T-helper 1 cell (primary cell): ENCODE results near the gene SCARF2.
A peak's percentile ranks its signal among the peaks of the same experiment; 100 is the strongest.
"Not testable (repeated sequence)": the region's sequence is repeated elsewhere in the genome, so short reads cannot be mapped to it uniquely, and the experiment has no call there.

Experiments
- DNase-seq, 5 donors: peaks; one replicate each; pipeline ENCODE4 v3.0.0-alpha.2; 2012 to 2020

SCARF2 gene

DNA sequence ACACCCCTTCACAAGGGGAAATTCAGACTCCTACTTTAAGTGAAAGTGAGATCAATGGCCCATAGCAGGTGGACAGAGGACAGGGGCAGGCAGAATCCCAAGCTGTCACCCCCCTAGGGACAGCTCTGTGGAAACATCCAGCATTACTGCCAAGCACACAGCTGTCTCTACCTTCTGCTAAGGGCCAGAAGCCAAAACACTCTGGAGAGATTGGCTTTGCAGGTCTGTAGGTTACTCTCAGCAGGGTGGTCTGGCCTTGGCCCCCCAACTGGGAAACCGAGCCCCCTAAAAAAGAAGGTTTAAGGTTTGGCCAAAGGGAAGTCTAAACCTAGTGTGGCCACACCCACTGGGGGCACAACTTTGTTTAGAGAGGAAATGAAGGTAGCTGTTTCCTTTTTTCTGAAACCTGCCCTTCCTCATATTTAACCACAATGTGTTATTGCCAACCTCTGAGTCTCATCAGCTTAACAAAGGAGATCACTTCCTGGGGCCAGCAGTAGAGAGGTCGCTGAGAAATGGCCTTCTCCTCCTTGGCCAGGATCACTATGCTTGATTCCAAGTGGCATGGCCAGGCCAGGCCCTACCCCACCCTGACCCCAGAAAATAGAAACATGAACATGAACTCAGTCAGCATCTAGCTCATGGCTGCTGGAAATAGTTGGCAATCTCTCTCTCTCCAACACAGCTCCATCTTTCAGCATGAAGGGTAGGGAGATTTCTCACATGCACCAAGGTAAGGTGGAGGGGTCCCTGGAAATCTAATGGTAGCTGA is 25.9 kb upstream of the SCARF2 start:
- peak in 3 of 5 donors; percentile 11 to 76 (median 12) for DNase-seq

- DNase-seq = no peak
These were observed 22.2 kb upstream of the SCARF2 start for GRCh38 chr22:20459862-20460261.

GRCh38 chr22:20459152-20459542 is 21.5 kb upstream of the SCARF2 start:
- DNase-seq = no peak

- no peak for DNase-seq
These were observed 21.0 kb upstream of the SCARF2 start for GRCh38 chr22:20458530-20459151.

DNA sequence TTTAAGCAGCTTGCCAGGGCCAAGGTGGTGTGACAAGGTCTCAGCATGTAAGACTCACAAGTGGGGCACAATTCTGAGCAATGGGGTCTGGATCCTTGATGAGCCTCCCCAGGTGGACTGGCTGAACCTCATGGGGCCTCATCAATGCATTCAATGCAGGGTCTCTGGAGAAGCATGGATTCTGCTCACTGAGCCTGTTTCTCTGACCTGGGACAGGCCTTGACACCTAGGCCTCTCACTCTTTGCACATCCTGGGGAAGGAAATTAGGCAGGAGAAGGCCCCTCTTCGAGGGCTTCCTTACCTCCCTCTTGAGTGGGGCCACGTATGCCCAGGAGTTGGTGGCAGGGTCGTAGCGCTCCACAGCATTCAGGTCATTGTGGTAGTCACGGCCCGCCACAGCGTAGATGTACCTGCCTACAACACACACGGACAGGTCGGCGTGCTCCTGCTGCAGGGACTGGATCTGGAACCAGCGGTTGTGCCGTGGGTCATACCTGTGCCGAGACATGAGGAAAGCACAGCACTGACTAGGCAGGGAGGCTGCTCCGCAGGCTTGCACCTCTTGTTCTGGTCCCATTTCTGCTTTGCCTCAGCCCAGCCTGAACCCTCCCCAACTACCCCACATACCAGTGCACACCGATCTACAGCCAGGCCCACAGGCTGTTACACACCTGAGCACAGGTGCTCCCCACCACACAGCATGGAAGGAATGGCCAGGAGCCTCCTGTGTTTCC is 20.0 kb upstream of the SCARF2 start:
- no peak for DNase-seq

GRCh38 chr22:20456722-20457076 is 19.1 kb upstream of the SCARF2 start:
- no peak for DNase-seq

DNA sequence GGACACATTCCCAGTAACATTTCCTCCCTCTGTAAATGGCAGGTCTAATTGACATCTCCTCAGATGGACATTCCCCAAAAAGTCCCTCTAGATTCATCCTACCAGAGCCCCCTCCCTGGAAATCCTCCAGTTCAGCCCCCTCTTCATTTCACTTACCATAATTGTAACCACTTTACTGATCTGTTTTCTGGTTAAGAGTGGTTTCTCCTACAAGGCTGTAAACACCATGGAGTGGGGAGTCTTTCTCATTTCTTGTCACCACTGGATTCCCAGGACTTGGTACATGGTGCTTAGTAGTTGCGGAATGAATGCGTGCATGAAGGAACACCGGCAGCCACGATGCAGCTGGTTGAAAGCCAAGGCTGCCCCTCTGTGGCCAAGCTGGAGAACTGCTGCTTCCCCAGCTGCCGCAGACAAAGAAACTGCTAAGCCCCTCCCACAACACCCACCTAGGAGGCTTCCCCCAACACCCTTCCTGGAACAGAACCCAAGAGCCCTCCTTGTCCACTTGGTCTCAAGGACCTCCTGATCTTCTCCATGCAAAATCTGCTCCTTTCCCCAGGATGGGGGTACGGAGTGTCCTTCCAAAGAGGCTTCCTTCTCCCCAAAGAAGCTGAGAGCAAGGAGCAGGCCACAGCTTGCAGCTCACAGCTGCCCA is 18.6 kb upstream of the SCARF2 start:
- DNase-seq = peak; percentile 37 to 71 (median 63)

- DNase-seq = no peak
These were observed 18.1 kb upstream of the SCARF2 start for GRCh38 chr22:20455709-20456063.

DNA sequence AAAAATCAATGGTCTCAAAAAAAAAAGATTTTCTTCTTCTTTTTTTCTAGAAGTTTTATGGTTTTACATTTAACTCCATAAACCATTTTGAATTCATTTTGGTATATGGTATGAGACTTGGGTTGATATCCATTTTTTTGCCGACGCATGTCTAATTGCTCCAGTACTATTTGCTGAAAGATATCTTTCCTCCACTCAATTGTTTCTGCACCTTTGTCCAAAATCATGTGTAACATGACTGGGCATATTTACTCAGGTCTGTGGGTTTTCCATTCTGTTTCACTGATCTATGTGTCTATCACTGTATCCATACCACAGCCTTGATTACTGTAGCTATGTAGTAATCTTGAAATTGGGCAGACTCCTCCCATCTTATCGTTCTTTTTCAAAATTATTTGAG is 15.6 kb upstream of the SCARF2 start:
- DNase-seq = no peak

- DNase-seq = no peak
These were observed 14.3 kb upstream of the SCARF2 start for GRCh38 chr22:20451920-20452319.

DNA sequence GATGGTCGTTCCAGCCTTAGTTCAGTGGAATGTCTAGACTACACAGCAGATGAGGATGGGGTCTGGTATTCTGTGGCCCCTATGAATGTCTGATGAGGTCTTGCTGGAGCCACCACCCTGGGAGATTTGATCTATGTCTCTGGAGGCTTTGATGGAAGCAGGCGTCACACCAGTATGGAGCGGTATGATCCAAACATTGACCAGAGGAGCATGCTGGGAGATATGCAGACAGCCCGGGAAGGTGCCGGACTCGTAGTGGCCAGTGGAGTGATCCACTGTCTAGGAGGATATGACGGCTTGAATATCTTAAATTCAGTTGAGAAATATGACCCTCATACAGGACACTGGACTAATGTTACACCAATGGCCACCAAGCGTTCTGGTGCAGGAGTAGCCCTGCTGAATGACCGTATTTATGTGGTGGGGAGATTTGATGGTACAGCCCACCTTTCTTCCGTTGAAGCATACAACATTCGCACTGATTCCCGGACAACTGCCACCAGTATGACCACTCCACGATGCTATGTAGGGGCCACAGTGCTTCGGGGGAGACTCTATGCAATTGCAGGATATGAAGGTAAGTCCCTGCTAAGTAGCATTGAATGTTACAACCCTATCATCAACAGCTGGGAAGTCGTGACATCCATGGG is 13.6 kb upstream of the SCARF2 start:
- DNase-seq = not testable (repeated sequence)

DNA sequence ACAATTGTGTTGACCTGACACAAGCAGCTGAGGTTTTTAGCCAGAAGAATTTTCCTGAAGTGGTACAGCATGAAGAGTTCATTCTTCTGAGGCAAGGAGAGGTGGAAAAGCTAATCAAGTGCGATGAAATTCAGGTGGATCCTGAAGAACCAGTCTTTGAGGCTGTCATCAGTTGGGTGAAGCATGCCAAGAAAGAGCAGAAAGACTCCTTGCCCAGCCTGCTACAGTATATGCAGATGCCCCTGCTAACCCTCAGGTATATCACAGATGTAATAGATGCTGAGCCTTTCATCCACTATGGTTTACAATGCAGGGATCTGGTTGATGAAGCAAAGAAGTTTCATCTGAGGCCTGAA is 12.9 kb upstream of the SCARF2 start:
- DNase-seq = no peak

- DNase-seq = no peak
These were observed 12.4 kb upstream of the SCARF2 start for GRCh38 chr22:20449819-20450550.

- DNase-seq = no peak
These were observed 11.0 kb upstream of the SCARF2 start for GRCh38 chr22:20448630-20449029.

- DNase-seq = no peak
These were observed 8.9 kb upstream of the SCARF2 start for GRCh38 chr22:20446383-20446970.

- no peak for DNase-seq
These were observed 6.7 kb upstream of the SCARF2 start for GRCh38 chr22:20444325-20444724.

DNA sequence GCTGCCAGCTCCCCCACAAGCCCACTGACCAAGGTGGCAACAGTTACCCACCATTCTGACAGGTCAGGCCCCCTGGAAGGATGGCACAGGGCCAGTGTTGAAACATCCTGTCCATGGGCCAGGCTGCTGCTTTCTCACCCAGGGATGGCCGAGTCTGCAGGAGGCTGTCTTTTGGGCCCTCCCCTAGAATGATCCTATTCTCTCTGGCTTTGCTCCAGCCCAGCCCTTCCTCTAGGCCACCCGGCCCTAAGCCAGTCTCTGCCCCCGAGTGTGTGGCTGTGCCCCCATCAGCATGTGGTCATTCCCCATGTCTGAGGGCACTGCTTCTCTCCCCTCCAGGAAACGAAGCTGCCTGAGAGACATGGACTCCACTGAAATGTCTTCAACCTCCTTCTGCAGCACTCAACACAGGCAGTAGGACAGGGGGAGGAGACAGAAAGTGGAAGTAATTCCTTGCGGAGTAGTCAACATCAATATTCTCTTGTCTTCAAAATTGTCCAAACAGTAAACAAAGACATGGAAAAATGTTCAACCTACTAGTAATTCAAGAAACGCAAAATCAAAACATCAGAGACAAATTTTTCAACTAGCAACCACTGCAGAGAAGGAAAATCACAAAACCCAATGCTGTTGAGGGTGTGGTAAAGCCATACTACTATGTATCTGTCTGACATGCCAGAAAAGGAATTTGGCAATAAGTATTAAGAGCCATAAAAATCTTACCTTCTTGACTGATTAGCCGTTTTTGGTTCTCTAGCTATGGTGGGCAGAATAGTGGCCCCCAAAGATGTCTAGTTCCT is 5.1 kb upstream of the SCARF2 start:
- no peak for DNase-seq

DNA sequence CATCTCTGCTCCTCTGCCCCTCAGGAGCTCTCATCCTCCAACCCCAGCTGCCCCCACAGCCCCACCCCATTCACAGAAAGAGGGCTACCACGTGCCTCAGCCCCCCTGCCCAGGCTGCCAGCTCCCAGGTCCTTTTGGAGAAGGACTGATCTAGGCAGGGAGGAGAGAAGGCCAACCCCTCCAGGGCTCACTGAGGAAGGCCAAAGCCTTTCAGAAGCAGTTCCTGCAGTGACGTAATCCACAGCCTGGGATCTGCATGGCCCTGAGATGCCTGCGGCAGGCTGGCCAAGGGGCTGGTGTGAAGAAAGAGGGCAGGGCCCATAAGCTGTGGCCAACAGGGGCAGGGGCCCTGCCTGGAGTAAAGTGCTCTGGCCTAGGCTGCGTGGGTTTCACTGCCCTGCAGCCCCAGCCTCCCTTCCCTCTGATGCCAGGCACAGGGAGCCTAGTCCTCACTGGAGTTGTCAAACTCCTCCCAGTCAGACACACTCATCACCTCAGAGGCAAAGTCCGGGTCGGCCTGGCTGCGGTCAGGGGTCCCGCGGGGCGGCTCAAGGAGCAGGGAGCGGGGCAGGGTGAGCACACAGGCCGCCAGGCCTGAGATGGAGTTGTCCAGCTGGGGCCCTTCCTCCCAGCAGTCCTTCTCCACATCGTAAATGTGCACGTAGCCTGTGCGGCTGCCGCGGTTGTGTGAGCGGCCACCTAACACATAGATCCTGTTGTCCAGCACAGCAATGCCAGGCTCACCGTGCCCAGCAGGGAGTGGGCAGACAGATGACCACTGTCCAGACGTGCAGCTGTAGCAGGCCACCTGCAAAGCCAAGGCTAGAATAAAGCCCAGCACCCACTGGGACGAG is 4.2 kb upstream of the SCARF2 start:
- no peak for DNase-seq

GRCh38 chr22:20440637-20441591 is 3.3 kb upstream of the SCARF2 start:
- no peak for DNase-seq
